ENCODE measurements around the gene TSEN15.

DNA sequence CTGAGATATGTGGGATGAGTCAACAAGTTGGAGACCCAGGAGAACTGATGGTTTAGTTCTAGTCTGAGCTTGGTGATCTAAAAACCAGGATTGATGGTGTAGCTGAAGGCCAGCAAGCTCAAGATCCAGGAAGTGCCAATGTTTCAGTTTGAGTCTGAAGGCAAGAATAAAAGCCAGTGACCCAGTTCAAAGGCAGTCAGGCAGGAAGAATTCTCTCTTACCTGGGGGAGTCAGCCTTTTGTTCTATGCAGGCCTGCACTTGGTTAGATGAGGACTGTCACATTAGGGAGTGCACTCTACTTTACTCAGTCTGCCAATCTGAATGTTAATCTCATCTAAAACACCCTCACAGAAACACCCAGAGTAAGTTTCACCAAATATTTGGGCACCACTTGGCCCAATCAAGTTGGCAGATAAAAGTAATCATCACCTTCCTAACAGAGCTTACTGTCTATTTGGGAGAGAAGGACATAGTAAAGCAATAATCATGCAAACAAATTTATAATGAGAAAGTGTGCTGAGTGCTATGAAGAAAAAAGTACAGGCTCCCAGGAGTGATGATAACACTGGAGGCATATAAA lies 63.4 kb downstream of the TSEN15 start:
- TF ChIP-seq, protein P1, sequence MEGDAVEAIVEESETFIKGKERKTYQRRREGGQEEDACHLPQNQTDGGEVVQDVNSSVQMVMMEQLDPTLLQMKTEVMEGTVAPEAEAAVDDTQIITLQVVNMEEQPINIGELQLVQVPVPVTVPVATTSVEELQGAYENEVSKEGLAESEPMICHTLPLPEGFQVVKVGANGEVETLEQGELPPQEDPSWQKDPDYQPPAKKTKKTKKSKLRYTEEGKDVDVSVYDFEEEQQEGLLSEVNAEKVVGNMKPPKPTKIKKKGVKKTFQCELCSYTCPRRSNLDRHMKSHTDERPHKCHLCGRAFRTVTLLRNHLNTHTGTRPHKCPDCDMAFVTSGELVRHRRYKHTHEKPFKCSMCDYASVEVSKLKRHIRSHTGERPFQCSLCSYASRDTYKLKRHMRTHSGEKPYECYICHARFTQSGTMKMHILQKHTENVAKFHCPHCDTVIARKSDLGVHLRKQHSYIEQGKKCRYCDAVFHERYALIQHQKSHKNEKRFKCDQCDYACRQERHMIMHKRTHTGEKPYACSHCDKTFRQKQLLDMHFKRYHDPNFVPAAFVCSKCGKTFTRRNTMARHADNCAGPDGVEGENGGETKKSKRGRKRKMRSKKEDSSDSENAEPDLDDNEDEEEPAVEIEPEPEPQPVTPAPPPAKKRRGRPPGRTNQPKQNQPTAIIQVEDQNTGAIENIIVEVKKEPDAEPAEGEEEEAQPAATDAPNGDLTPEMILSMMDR (IDR thresholded peaks at IDR 0.05), result no peak
- TF ChIP-seq POLR2A (IDR thresholded peaks at IDR 0.05), result no peak

Measured in transverse colon (tissue), 3 donors.